ENCODE measurements around the gene AMH.

- no peak for TF ChIP-seq POLR2A (IDR thresholded peaks at IDR 0.05)
- TF ChIP-seq EP300 (IDR thresholded peaks at IDR 0.05) = no peak
- TF ChIP-seq CTCF (IDR thresholded peaks at IDR 0.05) = no peak
Observed at GRCh38 chr19:2280633-2281264, 31.6 kb downstream of the AMH start.

Data from upper lobe of left lung (tissue), 4 donors.